ENCODE measurements around the gene FAXDC2. TPM values are rescaled to one million over a fixed set of nuclear protein-coding genes. Genes with fewer than 3 reads are reported as not detected.

Gene FAXDC2
- total and polyA plus RNA-seq, 2 of the 13 experiments (the other 11 are each of a cell fraction or from before 2014, with no cell fraction given), result 4.7 to 58.8 TPM

- TF ChIP-seq ZNF280D (CRISPR knock-in tag; IDR thresholded peaks at IDR 0.05) (no peak), ZNF12 (CRISPR knock-in tag; IDR thresholded peaks at IDR 0.05) (peak; percentile 37; the same call in 1 of the 2 replicates), PRMT3 (CRISPR knock-in tag; IDR thresholded peaks at IDR 0.05; ENCODE audit: borderline replicate concordance, low read depth) (no peak; the same call in 1 of the 2 replicates), ZNF546 (CRISPR knock-in tag; conservative IDR thresholded peaks at IDR 0.05) (no peak), RFXANK (CRISPR knock-in tag; IDR thresholded peaks at IDR 0.05) (no peak), TAF1 (CRISPR knock-in tag; IDR thresholded peaks at IDR 0.05) (peak; percentile 40), RNF219 (CRISPR knock-in tag; IDR thresholded peaks at IDR 0.05) (peak; percentile 77; the same call in 1 of the 2 replicates), BRD4 (CRISPR knock-in tag; IDR thresholded peaks at IDR 0.05) (no peak), ZNF256 (CRISPR knock-in tag; conservative IDR thresholded peaks at IDR 0.05) (0 out of 2 replicates have a peak, but pooled peaks have one; percentile 20), HOXA3 (CRISPR knock-in tag; IDR thresholded peaks at IDR 0.05) (no peak), YY1 (IDR thresholded peaks at IDR 0.05; ENCODE audit: insufficient read depth, insufficient replicate concordance, low read depth, low read length) (peak; percentile 39)
- TF ChIP-seq, protein P1, sequence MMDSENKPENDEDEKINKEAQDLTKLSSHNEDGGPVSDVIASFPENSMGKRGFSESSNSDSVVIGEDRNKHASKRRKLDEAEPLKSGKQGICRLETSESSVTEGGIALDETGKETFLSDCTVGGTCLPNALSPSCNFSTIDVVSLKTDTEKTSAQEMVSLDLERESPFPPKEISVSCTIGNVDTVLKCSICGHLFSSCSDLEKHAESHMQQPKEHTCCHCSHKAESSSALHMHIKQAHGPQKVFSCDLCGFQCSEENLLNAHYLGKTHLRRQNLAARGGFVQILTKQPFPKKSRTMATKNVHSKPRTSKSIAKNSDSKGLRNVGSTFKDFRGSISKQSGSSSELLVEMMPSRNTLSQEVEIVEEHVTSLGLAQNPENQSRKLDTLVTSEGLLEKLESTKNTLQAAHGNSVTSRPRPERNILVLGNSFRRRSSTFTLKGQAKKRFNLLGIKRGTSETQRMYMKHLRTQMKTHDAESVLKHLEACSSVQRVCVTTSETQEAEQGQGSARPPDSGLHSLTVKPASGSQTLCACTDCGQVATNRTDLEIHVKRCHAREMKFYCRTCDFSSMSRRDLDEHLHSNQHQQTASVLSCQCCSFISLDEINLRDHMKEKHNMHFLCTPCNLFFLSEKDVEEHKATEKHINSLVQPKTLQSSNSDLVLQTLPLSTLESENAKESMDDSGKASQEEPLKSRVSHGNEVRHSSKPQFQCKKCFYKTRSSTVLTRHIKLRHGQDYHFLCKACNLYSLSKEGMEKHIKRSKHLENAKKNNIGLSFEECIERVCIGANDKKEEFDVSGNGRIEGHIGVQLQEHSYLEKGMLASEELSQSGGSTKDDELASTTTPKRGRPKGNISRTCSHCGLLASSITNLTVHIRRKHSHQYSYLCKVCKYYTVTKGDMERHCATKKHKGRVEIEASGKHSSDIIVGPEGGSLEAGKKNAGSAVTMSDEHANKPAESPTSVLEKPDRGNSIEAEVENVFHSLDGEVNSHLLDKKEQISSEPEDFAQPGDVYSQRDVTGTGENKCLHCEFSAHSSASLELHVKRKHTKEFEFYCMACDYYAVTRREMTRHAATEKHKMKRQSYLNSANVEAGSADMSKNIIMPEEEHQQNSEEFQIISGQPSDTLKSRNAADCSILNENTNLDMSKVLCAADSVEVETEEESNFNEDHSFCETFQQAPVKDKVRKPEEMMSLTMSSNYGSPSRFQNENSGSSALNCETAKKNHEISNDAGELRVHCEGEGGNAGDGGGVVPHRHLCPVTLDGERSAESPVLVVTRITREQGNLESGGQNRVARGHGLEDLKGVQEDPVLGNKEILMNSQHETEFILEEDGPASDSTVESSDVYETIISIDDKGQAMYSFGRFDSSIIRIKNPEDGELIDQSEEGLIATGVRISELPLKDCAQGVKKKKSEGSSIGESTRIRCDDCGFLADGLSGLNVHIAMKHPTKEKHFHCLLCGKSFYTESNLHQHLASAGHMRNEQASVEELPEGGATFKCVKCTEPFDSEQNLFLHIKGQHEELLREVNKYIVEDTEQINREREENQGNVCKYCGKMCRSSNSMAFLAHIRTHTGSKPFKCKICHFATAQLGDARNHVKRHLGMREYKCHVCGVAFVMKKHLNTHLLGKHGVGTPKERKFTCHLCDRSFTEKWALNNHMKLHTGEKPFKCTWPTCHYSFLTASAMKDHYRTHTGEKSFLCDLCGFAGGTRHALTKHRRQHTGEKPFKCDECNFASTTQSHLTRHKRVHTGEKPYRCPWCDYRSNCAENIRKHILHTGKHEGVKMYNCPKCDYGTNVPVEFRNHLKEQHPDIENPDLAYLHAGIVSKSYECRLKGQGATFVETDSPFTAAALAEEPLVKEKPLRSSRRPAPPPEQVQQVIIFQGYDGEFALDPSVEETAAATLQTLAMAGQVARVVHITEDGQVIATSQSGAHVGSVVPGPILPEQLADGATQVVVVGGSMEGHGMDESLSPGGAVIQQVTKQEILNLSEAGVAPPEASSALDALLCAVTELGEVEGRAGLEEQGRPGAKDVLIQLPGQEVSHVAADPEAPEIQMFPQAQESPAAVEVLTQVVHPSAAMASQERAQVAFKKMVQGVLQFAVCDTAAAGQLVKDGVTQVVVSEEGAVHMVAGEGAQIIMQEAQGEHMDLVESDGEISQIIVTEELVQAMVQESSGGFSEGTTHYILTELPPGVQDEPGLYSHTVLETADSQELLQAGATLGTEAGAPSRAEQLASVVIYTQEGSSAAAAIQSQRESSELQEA (CRISPR knock-in tag; IDR thresholded peaks at IDR 0.05; ENCODE audit: not compliant biosample characterization), result no peak
- TF ChIP-seq, protein P2, sequence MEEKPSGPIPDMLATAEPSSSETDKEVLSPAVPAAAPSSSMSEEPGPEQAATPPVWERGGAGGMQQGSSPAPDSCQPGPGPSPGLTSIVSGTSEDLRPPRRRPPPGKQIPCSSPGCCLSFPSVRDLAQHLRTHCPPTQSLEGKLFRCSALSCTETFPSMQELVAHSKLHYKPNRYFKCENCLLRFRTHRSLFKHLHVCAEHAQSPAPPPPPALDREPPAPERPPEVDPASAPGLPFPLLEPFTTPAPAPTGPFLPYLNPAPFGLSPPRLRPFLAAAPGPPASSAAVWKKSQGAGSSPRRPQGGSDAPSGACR (CRISPR knock-in tag; IDR thresholded peaks at IDR 0.05), result peak; percentile 8
Measured at GRCh38 chr5:154857530-154858296, 7.3 kb upstream of the FAXDC2 start (continued).

Data from HepG2 (cell line).